Subcutaneous adipose tissue (tissue), 4 donors: Measurements from ENCODE around the gene NTSR2. TPM values are rescaled to one million over a fixed set of nuclear protein-coding genes. Genes with fewer than 3 reads are reported as not detected.

ENCODE experiments used
- total RNA-seq, 4 donors: library from RNA; depleted of rRNA; stranded (reverse); fragments of >200 nt; gene quantifications; one replicate each; pipeline ENCODE4 v1.1.0, GENCODE V29; 2016
- TF ChIP-seq, protein P1 (sequence below): fragments of 450-650 bp; IDR thresholded peaks from one replicate; pipeline ENCODE4 v1.5.1; 2016; ENCODE audit warnings: low read depth, mild to moderate bottlenecking, control low read depth, antibody characterized with exemption, moderate library complexity

Gene NTSR2
- total RNA-seq, 4 donors from 2014 or later: 1.1 TPM; not detected in 2

DNA sequence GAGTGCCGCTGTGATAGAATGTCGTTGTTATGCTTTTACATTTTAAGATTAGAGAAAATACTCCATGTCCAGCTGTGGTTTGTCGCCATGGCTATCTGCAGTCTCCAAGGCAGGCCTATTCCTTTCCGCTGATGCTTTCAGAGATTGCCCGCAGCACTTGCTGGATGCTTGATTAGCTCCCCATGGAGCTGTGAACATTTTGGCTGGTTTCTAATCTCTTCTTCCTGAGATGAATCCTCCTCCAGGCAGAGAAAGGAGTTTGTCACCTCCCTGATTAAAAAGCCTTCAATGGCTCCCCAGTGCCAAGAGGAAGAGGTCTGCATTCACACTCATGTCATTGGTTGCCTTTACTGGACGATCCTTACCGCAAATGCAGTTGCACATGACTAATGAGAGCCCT, 43.8 kb upstream of the NTSR2 start:
- TF ChIP-seq, protein P1, sequence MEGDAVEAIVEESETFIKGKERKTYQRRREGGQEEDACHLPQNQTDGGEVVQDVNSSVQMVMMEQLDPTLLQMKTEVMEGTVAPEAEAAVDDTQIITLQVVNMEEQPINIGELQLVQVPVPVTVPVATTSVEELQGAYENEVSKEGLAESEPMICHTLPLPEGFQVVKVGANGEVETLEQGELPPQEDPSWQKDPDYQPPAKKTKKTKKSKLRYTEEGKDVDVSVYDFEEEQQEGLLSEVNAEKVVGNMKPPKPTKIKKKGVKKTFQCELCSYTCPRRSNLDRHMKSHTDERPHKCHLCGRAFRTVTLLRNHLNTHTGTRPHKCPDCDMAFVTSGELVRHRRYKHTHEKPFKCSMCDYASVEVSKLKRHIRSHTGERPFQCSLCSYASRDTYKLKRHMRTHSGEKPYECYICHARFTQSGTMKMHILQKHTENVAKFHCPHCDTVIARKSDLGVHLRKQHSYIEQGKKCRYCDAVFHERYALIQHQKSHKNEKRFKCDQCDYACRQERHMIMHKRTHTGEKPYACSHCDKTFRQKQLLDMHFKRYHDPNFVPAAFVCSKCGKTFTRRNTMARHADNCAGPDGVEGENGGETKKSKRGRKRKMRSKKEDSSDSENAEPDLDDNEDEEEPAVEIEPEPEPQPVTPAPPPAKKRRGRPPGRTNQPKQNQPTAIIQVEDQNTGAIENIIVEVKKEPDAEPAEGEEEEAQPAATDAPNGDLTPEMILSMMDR: no peak

DNA sequence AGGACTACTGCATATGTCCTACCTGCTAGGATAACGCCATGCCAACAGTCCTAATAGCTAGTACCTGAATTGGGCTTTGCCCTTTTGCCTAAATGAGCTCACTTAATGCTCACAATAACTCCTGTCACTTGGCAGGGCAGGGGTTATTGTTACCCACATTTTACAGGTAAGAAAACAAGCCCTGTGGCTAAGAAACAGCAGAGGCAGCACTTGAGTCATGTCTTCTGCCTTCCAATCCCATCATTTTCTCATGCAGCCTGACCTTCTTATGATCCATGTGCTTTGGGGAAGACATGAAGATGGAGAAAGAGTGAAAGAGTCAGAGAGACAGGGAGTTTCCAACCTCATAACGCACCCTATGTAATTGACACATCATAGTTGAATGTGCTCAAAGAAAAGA, 42.9 kb upstream of the NTSR2 start:
- TF ChIP-seq, protein P1: no peak

DNA sequence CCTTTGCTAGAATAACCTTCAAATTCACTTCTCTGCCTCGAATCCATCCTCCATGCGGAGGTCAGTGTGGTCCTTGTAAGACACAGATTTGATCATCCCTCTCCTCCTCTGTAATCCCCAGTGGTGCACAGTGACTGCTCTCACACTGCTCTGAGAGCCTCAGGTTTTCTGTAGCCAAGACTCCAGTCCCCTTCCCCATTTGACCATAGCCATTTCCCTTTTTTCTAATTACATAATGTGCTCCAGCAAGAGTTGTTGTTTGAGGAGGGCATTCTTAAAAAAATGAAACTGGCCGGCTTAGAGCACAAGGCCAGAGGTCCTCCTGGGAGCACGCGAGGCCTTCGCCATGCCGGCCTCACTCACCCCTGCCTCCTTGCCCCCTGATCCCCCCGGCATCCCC, 41.8 kb upstream of the NTSR2 start:
- TF ChIP-seq, protein P1: no peak

DNA sequence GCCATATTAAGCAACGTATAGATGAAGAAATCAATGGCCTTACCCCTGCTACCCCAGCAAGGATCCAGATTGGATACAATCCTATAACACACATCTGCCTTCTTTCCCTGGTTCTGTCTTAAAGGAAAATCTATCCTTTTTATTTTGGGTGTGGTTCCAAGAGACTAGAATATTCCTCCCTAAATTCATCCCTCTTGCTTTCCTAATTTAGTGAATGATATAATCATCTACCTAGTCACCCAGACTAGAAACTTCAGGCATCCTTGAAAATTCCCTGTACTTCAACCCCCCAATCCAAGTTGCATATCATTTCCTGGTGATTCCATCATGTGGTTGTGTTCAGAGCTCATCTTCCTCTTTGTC, 41.3 kb upstream of the NTSR2 start:
- TF ChIP-seq, protein P1: no peak

DNA sequence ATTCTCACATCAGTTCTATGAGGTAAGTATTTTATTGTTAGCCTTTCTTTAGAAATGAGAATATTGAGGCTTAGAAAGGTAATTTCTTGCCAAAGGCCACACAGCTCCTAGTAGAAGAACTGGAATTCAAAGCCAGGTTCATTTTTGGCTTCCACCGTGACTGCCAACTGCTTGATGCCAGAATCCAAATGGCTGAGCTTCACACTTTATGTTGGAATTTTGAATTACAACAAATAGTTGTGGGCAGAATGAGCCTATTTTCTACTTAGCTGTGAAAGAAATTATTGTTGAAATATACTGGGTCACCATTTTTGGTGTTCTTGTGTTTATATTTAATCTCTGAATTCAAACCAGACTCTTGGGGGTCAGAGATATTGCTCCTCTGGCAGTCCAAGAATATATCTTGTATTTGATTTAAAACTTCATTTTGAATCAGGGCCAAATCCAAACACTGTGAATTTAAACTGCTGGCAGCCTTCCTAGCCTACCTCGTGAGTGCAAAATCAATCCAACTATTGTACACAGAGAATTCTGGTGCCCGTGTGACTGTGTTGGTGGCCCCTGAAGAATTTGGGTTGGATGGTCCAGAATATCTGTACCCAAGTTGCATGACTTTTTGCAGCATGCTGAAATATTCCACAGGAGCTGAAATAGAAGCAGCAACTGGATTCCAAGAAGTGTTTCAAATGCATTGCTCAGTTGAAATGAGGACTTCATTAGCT, 40.8 kb upstream of the NTSR2 start:
- TF ChIP-seq, protein P1: no peak

DNA sequence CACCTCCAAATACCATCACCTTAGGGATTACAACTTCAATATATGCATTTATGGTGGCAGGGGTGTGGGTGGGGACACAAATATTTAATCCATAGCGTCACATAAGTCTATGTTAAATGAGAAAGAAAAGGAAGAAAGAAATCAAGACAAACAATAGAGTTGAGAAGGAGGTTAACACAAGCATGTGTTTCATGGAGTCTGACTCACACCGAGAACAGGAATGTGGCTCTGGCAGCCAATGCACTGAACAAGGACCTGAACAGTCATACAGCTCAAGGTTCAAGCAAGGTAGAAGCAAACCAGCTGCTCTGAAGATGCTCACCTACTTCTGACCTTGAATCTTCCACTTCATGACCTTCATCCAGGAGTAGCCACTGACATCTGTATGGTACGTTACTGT, 40.2 kb upstream of the NTSR2 start:
- TF ChIP-seq, protein P1: no peak

DNA sequence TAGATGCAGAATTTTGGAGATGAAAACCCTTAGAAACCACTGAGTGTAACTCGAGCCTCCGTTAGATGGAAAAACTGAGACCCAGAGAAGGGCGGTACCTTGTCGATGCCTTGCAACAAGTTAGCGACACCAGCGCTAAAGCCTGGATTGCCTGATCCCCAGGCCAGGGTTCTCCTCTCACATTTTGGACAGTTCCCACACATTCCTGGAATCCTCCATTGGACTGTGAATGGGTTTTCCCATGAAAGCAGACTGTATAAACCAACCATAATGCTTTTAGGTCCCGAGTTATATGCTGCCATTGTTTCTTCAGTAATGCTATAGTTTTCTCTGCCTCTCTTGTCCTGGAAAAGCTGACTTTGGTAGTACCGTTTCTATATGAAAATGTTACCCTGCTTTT, 39.3 kb upstream of the NTSR2 start:
- TF ChIP-seq, protein P1: no peak
